ENCODE data around the gene TRAFD1. TPM values are rescaled to one million over a fixed set of nuclear protein-coding genes. Genes with fewer than 3 reads are reported as not detected.

Gene TRAFD1
- total RNA-seq, 1 donor: 47.5 TPM

DNA sequence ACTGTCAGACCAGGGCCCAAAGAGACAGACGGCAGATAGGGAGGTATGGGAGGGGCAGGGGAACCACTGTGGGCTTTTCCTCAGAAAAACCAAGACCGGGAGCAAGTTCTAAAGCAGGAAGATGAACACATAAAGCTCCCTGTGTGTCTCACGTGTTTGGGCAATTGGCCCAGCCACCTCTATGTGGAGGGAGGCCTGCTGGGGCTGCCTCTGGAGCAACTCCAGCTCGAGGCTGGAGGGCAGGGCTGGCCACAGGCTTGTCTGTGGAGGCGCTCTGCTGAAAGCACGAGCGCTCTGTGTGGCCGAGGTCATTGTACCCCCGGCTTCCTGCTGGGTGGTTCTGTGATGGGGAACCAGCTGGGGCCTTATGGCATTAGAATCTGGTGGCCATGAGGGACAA lies 36.4 kb downstream of the TRAFD1 start:
- no peak for DNase-seq (ENCODE audit: low read depth)
- no peak overlapping the region for H3K4me3 ChIP-seq (ENCODE audit: low read depth, low read length)
- TF ChIP-seq CTCF (IDR thresholded peaks at IDR 0.05; ENCODE audit: insufficient read depth, low read depth, low read length): no peak

DNA sequence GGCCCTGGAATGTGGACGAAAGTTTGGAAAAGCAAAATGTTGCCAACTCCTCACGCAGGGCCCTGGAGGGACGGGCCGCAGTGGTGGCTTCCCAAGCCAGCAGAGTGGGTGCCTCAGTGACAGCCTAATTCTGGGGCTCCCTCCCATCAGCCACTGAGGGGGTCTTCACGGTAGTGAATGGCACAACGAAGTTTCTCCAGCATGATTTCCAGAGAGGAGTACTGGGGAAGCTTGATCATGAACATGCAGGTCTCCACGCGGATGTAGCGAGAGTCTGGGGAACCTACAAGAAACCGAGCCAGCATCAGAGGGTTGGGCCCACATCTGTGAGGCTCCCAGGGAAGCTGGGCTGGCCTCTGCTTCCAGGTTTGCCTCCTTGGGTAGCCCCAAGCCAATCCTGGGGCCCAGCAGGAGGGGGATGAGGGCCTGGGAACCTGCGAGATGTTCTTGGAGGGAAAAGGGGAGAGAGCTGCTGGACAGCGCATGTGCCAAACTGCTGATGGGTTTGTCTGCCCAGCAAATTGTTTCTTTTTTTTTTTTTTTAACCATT lies 37.0 kb downstream of the TRAFD1 start:
- no peak overlapping the region for H3K4me3 ChIP-seq (ENCODE audit: low read depth, low read length)
- DNase-seq (ENCODE audit: low read depth): no peak
- TF ChIP-seq CTCF (IDR thresholded peaks at IDR 0.05; ENCODE audit: insufficient read depth, low read depth, low read length): no peak

- TF ChIP-seq CTCF (IDR thresholded peaks at IDR 0.05; ENCODE audit: insufficient read depth, low read depth, low read length): no peak
- no peak for DNase-seq (ENCODE audit: low read depth)
- no peak overlapping the region for H3K4me3 ChIP-seq (ENCODE audit: low read depth, low read length)
Observed at GRCh38 chr12:112163056-112163455, 37.7 kb downstream of the TRAFD1 start.

DNA sequence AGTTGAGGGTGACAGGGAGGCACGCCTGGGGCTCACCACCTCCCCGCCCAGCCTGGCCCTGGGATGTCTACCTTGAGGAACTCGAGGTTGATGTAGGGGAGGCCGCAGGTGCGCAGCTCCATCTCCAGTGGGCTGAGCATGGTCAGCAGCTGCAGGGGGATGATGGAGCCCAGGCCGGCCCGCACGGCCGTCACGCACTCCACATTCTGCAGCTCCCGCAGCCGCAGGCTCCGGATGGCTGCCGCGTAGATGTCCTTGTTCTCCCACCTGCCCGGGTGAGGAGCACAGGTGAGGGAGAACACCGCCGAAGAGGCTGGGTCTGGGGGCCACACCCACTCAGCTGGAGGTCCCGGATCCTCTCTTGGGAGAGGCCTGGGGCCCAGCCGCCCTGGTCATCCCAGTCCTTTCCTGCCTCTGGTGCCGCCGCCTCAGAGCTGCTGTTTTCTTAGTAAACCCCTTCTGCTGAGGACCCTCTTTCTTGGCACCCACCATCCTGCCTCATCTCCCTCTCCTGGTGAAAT lies 38.2 kb downstream of the TRAFD1 start:
- H3K4me3 ChIP-seq (ENCODE audit: low read depth, low read length): no peak overlapping the region
- TF ChIP-seq CTCF (IDR thresholded peaks at IDR 0.05; ENCODE audit: insufficient read depth, low read depth, low read length): no peak
- DNase-seq (ENCODE audit: low read depth): no peak

GRCh38 chr12:112164011-112164660 lies 38.8 kb downstream of the TRAFD1 start:
- DNase-seq (ENCODE audit: low read depth): no peak
- TF ChIP-seq CTCF (IDR thresholded peaks at IDR 0.05; ENCODE audit: insufficient read depth, low read depth, low read length): no peak
- no peak overlapping the region for H3K4me3 ChIP-seq (ENCODE audit: low read depth, low read length)

GRCh38 chr12:112165624-112166023 lies 40.3 kb downstream of the TRAFD1 start:
- H3K4me3 ChIP-seq (ENCODE audit: low read depth, low read length): no peak overlapping the region
- no peak for TF ChIP-seq CTCF (IDR thresholded peaks at IDR 0.05; ENCODE audit: insufficient read depth, low read depth, low read length)
- DNase-seq (ENCODE audit: low read depth): no peak

Data from fibroblast of villous mesenchyme (primary cell).